H1 (cell line): ENCODE results near the gene OR10C1. TPM values are rescaled to one million over a fixed set of nuclear protein-coding genes. Genes with fewer than 3 reads are reported as not detected.

ENCODE experiments used
- CTCF ChIA-PET: fragments of 300-600 bp; sonication (Branson Sonifier 250); formaldehyde crosslinking; loops from one replicate; lab custom pipeline; 2021; ENCODE audit not compliant: partially characterized antibody; lab: Charles Lee
- POLR2A ChIA-PET: fragments of 300-600 bp; sonication (Branson Sonifier 250); formaldehyde crosslinking; loops from one replicate; lab custom pipeline; 2021; ENCODE audit warnings: inconsistent platforms; ENCODE audit not compliant: partially characterized antibody; lab: Charles Lee
- DNase-seq, 2 experiments: peaks; one replicate each; pipeline versions ENCODE4 v3.0.0 to v3.0.0-alpha.2; 2010 to 2022; ENCODE audit warnings: low spot score in 2 of 2, low read depth in 1 of 2, mixed read lengths in 1 of 2
- FAIRE-seq: peaks from 2 replicates; lab custom pipeline; 2011; peaks lifted over from hg19 to GRCh38; lab: Jason Lieb, UNC
- H2AFZ ChIP-seq: 2 replicates; pipeline ENCODE4 v1.8.1; 2012; ENCODE audit warnings: low read length, inconsistent platforms
- H2AK5ac ChIP-seq: 2 replicates; pipeline ENCODE4 v1.6.1; 2013; ENCODE audit warnings: low read depth, low read length
- H2BK120ac ChIP-seq: replicated peaks from 2 replicates; pipeline ENCODE3; 2013; ENCODE audit warnings: low read depth, low read length, inconsistent platforms
- H2BK12ac ChIP-seq: 2 replicates; pipeline ENCODE4 v1.6.1; 2013; ENCODE audit warnings: low read depth, low read length
- H2BK15ac ChIP-seq: 2 replicates; pipeline ENCODE4 v1.6.1; 2013; ENCODE audit warnings: low read length
- H2BK20ac ChIP-seq: 2 replicates; pipeline ENCODE4 v1.6.1; 2013; ENCODE audit warnings: low read length
- H2BK5ac ChIP-seq: 2 replicates; pipeline ENCODE4 v1.6.1; 2013; ENCODE audit warnings: low read depth, low read length
- H3K14ac ChIP-seq: 2 replicates; pipeline ENCODE4 v1.6.1; 2013; ENCODE audit warnings: inconsistent platforms; ENCODE audit not compliant: insufficient read length
- H3K18ac ChIP-seq: 2 replicates; pipeline ENCODE4 v1.6.1; 2013; ENCODE audit warnings: low read length; ENCODE audit errors: extremely low read depth
- H3K23ac ChIP-seq: 2 replicates; pipeline ENCODE4 v1.6.1; 2013; ENCODE audit warnings: inconsistent platforms; ENCODE audit not compliant: insufficient read length
- H3K23me2 ChIP-seq: 2 replicates; pipeline ENCODE4 v1.6.1; 2013; ENCODE audit warnings: low read depth, low read length
- H3K27ac ChIP-seq: 2 replicates; pipeline ENCODE4 v1.6.1; 2011; ENCODE audit warnings: low read depth, low read length, inconsistent platforms
- H3K27me3 ChIP-seq, 4 experiments: replicated peaks in 1 of 4; 1 replicate in 1 of 4; 2 replicates in 3 of 4; pipeline versions ENCODE4 v1.6.1 to v1.8.1; 2011 to 2013; ENCODE audit warnings: low read length in 3 of 4, mild to moderate bottlenecking in 3 of 4, inconsistent platforms in 2 of 4, mixed read lengths in 2 of 4, moderate library complexity in 1 of 4; ENCODE audit not compliant: control insufficient read depth in 3 of 4, insufficient read depth in 3 of 4; ENCODE audit errors: extremely low read depth in 1 of 4
- H3K36me3 ChIP-seq, 4 experiments: 2 replicates each; pipeline versions ENCODE4 v1.6.1 to v1.8.1; 2011 to 2013; ENCODE audit warnings: mild to moderate bottlenecking in 4 of 4, low read length in 3 of 4, moderate library complexity in 2 of 4, control low read depth in 1 of 4, inconsistent platforms in 1 of 4; ENCODE audit not compliant: insufficient read depth in 4 of 4, control insufficient read depth in 2 of 4
- H3K4ac ChIP-seq: replicated peaks from 2 replicates; pipeline ENCODE3; 2013; ENCODE audit warnings: low read length, low read depth, mixed read lengths, inconsistent platforms; ENCODE audit not compliant: insufficient read length
- H3K4me1 ChIP-seq, 4 experiments: replicated peaks in 1 of 4; 1 replicate in 1 of 4; 2 replicates in 3 of 4; pipeline versions ENCODE4 v1.6.1 to v1.8.1; 2011 to 2013; ENCODE audit warnings: low read length in 3 of 4, inconsistent platforms in 2 of 4, mixed read lengths in 1 of 4; ENCODE audit not compliant: insufficient read depth in 4 of 4, control insufficient read depth in 3 of 4
- H3K4me2 ChIP-seq, 2 experiments: 2 replicates each; pipeline versions ENCODE4 v1.6.1 to v1.8.1; 2011 to 2013; ENCODE audit warnings: low read depth in 2 of 2, low read length in 2 of 2, control low read depth in 1 of 2, inconsistent platforms in 1 of 2, mild to moderate bottlenecking in 1 of 2; ENCODE audit not compliant: insufficient read depth in 1 of 2
- H3K4me3 ChIP-seq, 4 experiments: fragments of 200-600, 300-600 bp in 1 of 4; sonication (generic), shearing (Covaris generic), sonication (Bioruptor Twin) in 1 of 4; 2 replicates each; pipeline versions ENCODE4 v1.5.1 to v1.8.1; 2011 to 2016; ENCODE audit warnings: low read length in 4 of 4, low read depth in 3 of 4, control low read depth in 2 of 4, inconsistent platforms in 2 of 4, mild to moderate bottlenecking in 2 of 4, mixed read lengths in 1 of 4, moderate library complexity in 1 of 4; ENCODE audit not compliant: insufficient read depth in 2 of 4; ENCODE audit errors: extremely low read depth in 1 of 4
- H3K56ac ChIP-seq: replicated peaks from 2 replicates; pipeline ENCODE3; 2013; ENCODE audit warnings: low read depth, mild to moderate bottlenecking, mixed read lengths, low read length, inconsistent platforms; ENCODE audit not compliant: insufficient read length
- H3K79me1 ChIP-seq: 2 replicates; pipeline ENCODE4 v1.6.1; 2013; ENCODE audit warnings: low read depth, low read length, control low read depth
- H3K79me2 ChIP-seq, 2 experiments: 2 replicates each; pipeline versions ENCODE4 v1.6.1 to v1.8.1; 2012 to 2013; ENCODE audit warnings: low read length in 2 of 2, mild to moderate bottlenecking in 2 of 2, inconsistent platforms in 1 of 2; ENCODE audit not compliant: insufficient read depth in 2 of 2, control insufficient read depth in 1 of 2
- H3K9ac ChIP-seq, 4 experiments: replicated peaks in 1 of 4; 1 replicate in 1 of 4; 2 replicates in 3 of 4; pipeline versions ENCODE4 v1.6.1 to v1.8.1; 2011 to 2013; ENCODE audit warnings: low read depth in 3 of 4, low read length in 3 of 4, control low read depth in 2 of 4, mild to moderate bottlenecking in 2 of 4, moderate library complexity in 2 of 4, inconsistent platforms in 1 of 4; ENCODE audit errors: extremely low read depth in 1 of 4
- H3K9me3 ChIP-seq, 2 experiments: 2 replicates each; pipeline versions ENCODE4 v1.6.1 to v1.8.1; 2012 to 2013; ENCODE audit warnings: mild to moderate bottlenecking in 2 of 2, moderate library complexity in 2 of 2, control low read depth in 1 of 2, inconsistent platforms in 1 of 2, low read depth in 1 of 2, low read length in 1 of 2, mixed read lengths in 1 of 2; ENCODE audit not compliant: insufficient read depth in 2 of 2
- H4K20me1 ChIP-seq, 2 experiments: replicated peaks in 1 of 2; 2 replicates each; pipeline versions ENCODE3 to v1.8.1; 2011 to 2013; ENCODE audit warnings: inconsistent platforms in 2 of 2, low read length in 2 of 2, mild to moderate bottlenecking in 1 of 2; ENCODE audit not compliant: insufficient read depth in 2 of 2, control insufficient read depth in 1 of 2
- H4K5ac ChIP-seq: 2 replicates; pipeline ENCODE4 v1.6.1; 2013; ENCODE audit warnings: low read length, low read depth, mixed read lengths, inconsistent platforms; ENCODE audit not compliant: insufficient read length
- H4K8ac ChIP-seq: 2 replicates; pipeline ENCODE4 v1.8.0; 2013; ENCODE audit warnings: mild to moderate bottlenecking, moderate library complexity, low read length, inconsistent platforms; ENCODE audit not compliant: insufficient read depth; ENCODE audit errors: extremely low read depth
- H4K91ac ChIP-seq: replicated peaks from 2 replicates; pipeline ENCODE3; 2013; ENCODE audit warnings: low read length, mixed read lengths, inconsistent platforms; ENCODE audit not compliant: insufficient read length
- CEBPB ChIP-seq: IDR thresholded peaks from 2 replicates; pipeline ENCODE4 v1.6.1; 2012; ENCODE audit warnings: low read depth, low read length
- YY1 ChIP-seq: IDR thresholded peaks from 2 replicates; pipeline ENCODE4 v1.6.1; 2011; ENCODE audit warnings: low read depth, mild to moderate bottlenecking, low read length
- WGBS, 2 experiments: shearing (Covaris generic) in 1 of 2; methylation state at CpG; one replicate each; pipeline versions ENCODE4 v1.1.6 to v1.1.7; 2013 to 2015; ENCODE audit warnings: low lambda C conversion rate in 2 of 2, mixed read lengths in 2 of 2, inconsistent platforms in 1 of 2, low coverage in 1 of 2, missing lambda C conversion rate in 1 of 2; ENCODE audit not compliant: insufficient replicate concordance in 2 of 2, insufficient coverage in 1 of 2, insufficient read length in 1 of 2; ENCODE audit errors: extremely low coverage in 1 of 2, missing lambda C conversion rate in 1 of 2; 5-methylcytosine and 5-hydroxymethylcytosine counted together
- polyA plus RNA-seq, 7 experiments: library from polyadenylated mRNA; depleted of rRNA in 3 of 7; stranded (reverse) in 5 of 7; unstranded in 2 of 7; fragments of >200 nt in 5 of 7; fragments of 200-250 nt in 2 of 7; gene quantifications; 1 replicate in 5 of 7; 2 replicates in 1 of 7; 4 replicates in 1 of 7; pipeline versions ENCODE4 v1.2.1 to v1.2.3, GENCODE V29; 2011 to 2013; ENCODE audit warnings: missing spikeins in 2 of 7, mixed read lengths in 2 of 7
- total RNA-seq: library from RNA; stranded (reverse); fragmentation: NEBNext Ultra II Directional; extraction: Animal tissue kit (Norgen Biotek cat#: 25700); gene quantifications from 2 replicates; pipeline ENCODE4 v1.2.1, GENCODE V29; 2021

OR10C1 gene
- total and polyA plus RNA-seq, 2 of the 8 experiments (the other 6 are each of a cell fraction or from before 2014, with no cell fraction given), result not detected

GRCh38 chr6:29478740-29479139 lies 39.6 kb downstream of the OR10C1 start:
- Histone ChIP-seq H3K27me3 (no peaks in the 10 kb centered on the region), H2BK5ac (no peak overlapping the region), H3K18ac (no peak overlapping the region), H2AFZ (no peak overlapping the region), H2BK120ac (no peak overlapping the region), H4K20me1 (no peaks in the 10 kb centered on the region), H3K27ac (no peak overlapping the region), H3K36me3 (no peaks in the 10 kb centered on the region), H2BK12ac (no peak overlapping the region), H3K4me3 (no peak overlapping the region), H3K14ac (no peak overlapping the region), H4K8ac (no peak overlapping the region), H3K56ac (no peak overlapping the region), H3K4me1 (no peaks in the 10 kb centered on the region), H3K9ac (no peak overlapping the region), H3K23ac (no peak overlapping the region), H4K5ac (no peak overlapping the region), H3K79me1 (no peaks in the 10 kb centered on the region), H3K9me3 (no peaks in the 10 kb centered on the region), H3K23me2 (no peaks in the 10 kb centered on the region), H4K91ac (no peak overlapping the region), H2BK20ac (no peak overlapping the region), H3K4ac (no peak overlapping the region), H3K4me2 (no peak overlapping the region), H2AK5ac (no peak overlapping the region), H2BK15ac (no peak overlapping the region), H3K79me2 (no peaks in the 10 kb centered on the region)
- ChIA-PET CTCF (interaction anchor here (1.3 kb wide), 1 partner anchor 11 kb away, joined by 3 read pairs; no protein-coding TSS in a partner anchor), POLR2A (no interaction called here)
- TF ChIP-seq CEBPB (peak; percentile 92), YY1 (no peak)
- 94% methylated on average over 5 of the region's 5 CpGs; no CpG with 5 or more reads in 1 of the 2 experiments for WGBS, 2 experiments
- FAIRE-seq (no peak), DNase-seq (no peak)
